Fibroblast of lung (primary cell): ENCODE data around the gene SLC29A1. TPM values are rescaled to one million over a fixed set of nuclear protein-coding genes. Genes with fewer than 3 reads are reported as not detected.

ENCODE experiments used
- DNase-seq, 2 donors: peaks; one replicate each; pipeline versions ENCODE4 v3.0.0 to v3.0.0-alpha.2; 2010; ENCODE audit warnings: low read depth in 2 of 2
- H2AFZ ChIP-seq: 2 replicates; pipeline ENCODE4 v1.5.1; 2012; ENCODE audit warnings: low read length, control low read depth, inconsistent platforms
- H3K27ac ChIP-seq: 2 replicates; pipeline ENCODE4 v1.5.1; 2011; ENCODE audit warnings: low read length, control low read depth; ENCODE audit not compliant: insufficient read depth
- H3K27me3 ChIP-seq: 2 replicates; pipeline ENCODE4 v1.5.1; 2011; ENCODE audit warnings: mild to moderate bottlenecking, low read length; ENCODE audit not compliant: control insufficient read depth, insufficient read depth
- H3K36me3 ChIP-seq: 2 replicates; pipeline ENCODE4 v1.5.1; 2011; ENCODE audit warnings: low read length; ENCODE audit not compliant: control insufficient read depth, insufficient read depth
- H3K4me1 ChIP-seq: 2 replicates; pipeline ENCODE4 v1.5.1; 2011; ENCODE audit warnings: low read length; ENCODE audit not compliant: control insufficient read depth, insufficient read depth; ENCODE audit errors: extremely low read depth
- H3K4me2 ChIP-seq: 2 replicates; pipeline ENCODE4 v1.5.1; 2011; ENCODE audit warnings: low read length, control low read depth; ENCODE audit not compliant: insufficient read depth; ENCODE audit errors: extremely low read depth
- H3K4me3 ChIP-seq, 4 experiments: fragments of 200-600 bp in 1 of 4; sonication (generic) in 1 of 4; replicated peaks in 1 of 4; 2 replicates each; pipeline ENCODE4 v1.5.1; 2011 to 2016; ENCODE audit warnings: low read length in 4 of 4, low read depth in 3 of 4, mild to moderate bottlenecking in 3 of 4, control low read depth in 2 of 4, inconsistent platforms in 1 of 4, mixed read lengths in 1 of 4; ENCODE audit not compliant: insufficient read depth in 1 of 4; ENCODE audit errors: control extremely low read depth in 1 of 4
- H3K79me2 ChIP-seq: 2 replicates; pipeline ENCODE4 v1.5.1; 2012; ENCODE audit warnings: mild to moderate bottlenecking, low read length, inconsistent platforms; ENCODE audit not compliant: control insufficient read depth, insufficient read depth
- H3K9ac ChIP-seq: 2 replicates; pipeline ENCODE4 v1.5.1; 2011; ENCODE audit warnings: mild to moderate bottlenecking, low read length, control low read depth; ENCODE audit not compliant: insufficient read depth
- H3K9me3 ChIP-seq: 2 replicates; pipeline ENCODE4 v1.5.1; 2012; ENCODE audit warnings: low read depth, low read length; ENCODE audit not compliant: control insufficient read depth, insufficient read depth
- H4K20me1 ChIP-seq: 2 replicates; pipeline ENCODE4 v1.5.1; 2011; ENCODE audit warnings: low read length; ENCODE audit not compliant: control insufficient read depth, insufficient read depth; ENCODE audit errors: extremely low read depth
- EZH2 ChIP-seq: IDR thresholded peaks from 2 replicates; pipeline ENCODE4 v1.5.1; 2012; ENCODE audit warnings: low read length, control low read depth, mild to moderate bottlenecking; ENCODE audit errors: missing control alignments
- polyA plus RNA-seq, 2 donors: library from polyadenylated mRNA; depleted of rRNA in 1 of 2; stranded (reverse) in 1 of 2; unstranded in 1 of 2; fragments of >200 nt; gene quantifications; 2 replicates each; pipeline ENCODE4 v1.2.1, GENCODE V29; 2011 to 2012; ENCODE audit warnings: missing spikeins in 1 of 2
- total RNA-seq: library from RNA; depleted of rRNA; stranded (reverse); fragments of >200 nt; gene quantifications from 2 replicates; pipeline ENCODE4 v1.2.1, GENCODE V29; 2014
- TF ChIP-seq, protein P1 (sequence below), 2 donors: IDR thresholded peaks in 1 of 2; conservative IDR thresholded peaks in 1 of 2; 1 replicate in 1 of 2; 2 replicates in 1 of 2; pipeline ENCODE4 v1.5.1; 2011 to 2012; ENCODE audit warnings: low read length in 2 of 2, control low read depth in 1 of 2, inconsistent platforms in 1 of 2, low read depth in 1 of 2, mild to moderate bottlenecking in 1 of 2

The SLC29A1 gene
- total and polyA plus RNA-seq, 2 donors (not counting 1 experiment from before 2014, with no cell fraction given), result 13.4 to 21.9 TPM

DNA sequence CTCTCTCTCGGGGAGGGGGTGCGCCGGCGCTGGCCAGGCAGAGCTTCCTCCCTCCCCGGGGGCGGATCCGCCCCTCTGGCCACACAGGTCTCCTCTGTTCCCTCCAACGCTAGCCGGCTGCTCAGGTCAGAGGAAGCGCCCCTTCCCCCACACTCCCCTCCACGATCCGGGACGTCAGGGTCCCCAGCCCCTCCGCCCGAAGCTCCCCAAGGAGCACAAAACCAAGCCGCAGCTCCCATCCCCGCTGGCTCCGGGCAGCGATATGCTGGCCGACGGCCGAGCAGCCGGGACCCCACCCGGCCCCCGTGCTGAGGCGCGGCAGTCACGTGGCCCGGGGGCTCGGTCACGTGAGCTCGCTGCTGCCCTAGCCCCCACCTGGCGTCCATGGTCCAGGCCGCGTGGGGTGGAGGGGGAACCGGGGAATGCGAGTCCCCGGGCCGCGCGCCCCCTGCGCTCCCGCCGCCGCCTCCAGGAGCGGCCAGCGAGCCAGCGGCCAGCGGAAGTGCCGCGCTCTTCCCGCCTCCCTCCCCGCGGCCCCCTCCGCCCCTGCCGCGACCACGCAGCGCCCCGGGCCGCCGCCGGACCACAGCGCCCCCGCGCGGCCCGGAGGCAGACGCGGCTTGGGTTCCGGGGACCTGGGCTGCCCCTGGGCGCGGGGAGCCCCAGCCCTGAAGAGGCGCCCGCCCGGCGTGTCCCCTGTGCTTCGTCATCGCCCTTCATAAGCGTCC lies 33.8 kb downstream of the SLC29A1 start, which contains the start of gene SLC35B2:
Gene SLC35B2, minus strand, starts transcription at position 504 of the 728 bp plus-strand sequence. Its CDS starts 118 bp downstream, at position 386.
- no peaks in the 10 kb centered on the region for H3K9me3 ChIP-seq
- DNase-seq, result peak; percentile 67 to 81

DNA sequence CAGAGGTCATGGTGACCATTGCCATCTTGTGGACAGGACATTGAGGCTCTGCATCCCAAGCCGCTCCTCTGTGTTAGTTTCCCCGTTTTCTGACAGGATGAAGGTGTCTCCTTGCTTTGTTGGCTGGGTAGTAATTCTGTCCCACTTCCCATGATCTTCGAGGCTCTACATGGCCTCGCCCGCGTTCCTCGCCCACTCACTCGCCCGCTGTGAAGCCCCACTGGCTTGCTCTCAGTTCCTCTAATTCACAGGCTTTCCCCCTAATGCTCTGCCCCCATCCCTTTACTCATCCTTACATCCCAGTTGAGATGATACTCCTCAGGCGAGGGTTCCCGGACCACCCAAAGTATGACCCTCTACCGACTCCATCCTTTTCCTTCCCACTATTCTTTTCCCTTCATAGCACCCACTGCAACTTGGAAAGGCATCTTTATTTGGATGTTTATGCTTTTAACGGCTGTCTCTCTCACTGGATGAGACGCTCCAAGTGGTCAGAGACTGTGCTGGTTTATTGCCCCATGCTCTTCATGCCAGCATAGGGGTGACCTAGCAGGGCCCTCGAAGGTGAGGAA lies 34.4 kb downstream of the SLC29A1 start:
- DNase-seq, result no peak
- TF ChIP-seq, protein P1, sequence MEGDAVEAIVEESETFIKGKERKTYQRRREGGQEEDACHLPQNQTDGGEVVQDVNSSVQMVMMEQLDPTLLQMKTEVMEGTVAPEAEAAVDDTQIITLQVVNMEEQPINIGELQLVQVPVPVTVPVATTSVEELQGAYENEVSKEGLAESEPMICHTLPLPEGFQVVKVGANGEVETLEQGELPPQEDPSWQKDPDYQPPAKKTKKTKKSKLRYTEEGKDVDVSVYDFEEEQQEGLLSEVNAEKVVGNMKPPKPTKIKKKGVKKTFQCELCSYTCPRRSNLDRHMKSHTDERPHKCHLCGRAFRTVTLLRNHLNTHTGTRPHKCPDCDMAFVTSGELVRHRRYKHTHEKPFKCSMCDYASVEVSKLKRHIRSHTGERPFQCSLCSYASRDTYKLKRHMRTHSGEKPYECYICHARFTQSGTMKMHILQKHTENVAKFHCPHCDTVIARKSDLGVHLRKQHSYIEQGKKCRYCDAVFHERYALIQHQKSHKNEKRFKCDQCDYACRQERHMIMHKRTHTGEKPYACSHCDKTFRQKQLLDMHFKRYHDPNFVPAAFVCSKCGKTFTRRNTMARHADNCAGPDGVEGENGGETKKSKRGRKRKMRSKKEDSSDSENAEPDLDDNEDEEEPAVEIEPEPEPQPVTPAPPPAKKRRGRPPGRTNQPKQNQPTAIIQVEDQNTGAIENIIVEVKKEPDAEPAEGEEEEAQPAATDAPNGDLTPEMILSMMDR (conservative IDR thresholded peaks at IDR 0.05 in 1 of 2, IDR thresholded peaks at IDR 0.05 in 1 of 2; ENCODE audit: low read depth in 1 of 2, low read length in 2 of 2), result peak in 1 of 2 donors; percentile 11
- no peak for TF ChIP-seq EZH2
- H3K36me3 ChIP-seq, result peaks cover 14% of the 10 kb centered on the region
- H3K27ac ChIP-seq, result peak overlapping the region; percentile 34
- H3K9me3 ChIP-seq, result no peaks in the 10 kb centered on the region
- peak overlapping the region; percentile 92 for H3K4me2 ChIP-seq
- peak overlapping the region; percentile 40 for H3K9ac ChIP-seq
- peak overlapping the region; percentile 97 for H2AFZ ChIP-seq
- H4K20me1 ChIP-seq, result no peaks in the 10 kb centered on the region
- H3K4me1 ChIP-seq, result peaks cover 6% of the 10 kb centered on the region
- no peaks in the 10 kb centered on the region for H3K27me3 ChIP-seq
- peak overlapping the region; percentile 16 to 91 (median 44) for H3K4me3 ChIP-seq
- H3K79me2 ChIP-seq, result peaks cover 25% of the 10 kb centered on the region

More for the DNA sequence above, 33.8 kb downstream of the SLC29A1 start, which contains the start of gene SLC35B2:
- Histone ChIP-seq H3K36me3 (peaks cover 17% of the 10 kb centered on the region), H3K9ac (peak within 1 kb of the TSS; percentile 82), H3K27me3 (no peaks in the 10 kb centered on the region), H3K4me1 (peaks cover 6% of the 10 kb centered on the region), H3K4me2 (peak within 1 kb of the TSS; percentile 92), H4K20me1 (no peaks in the 10 kb centered on the region), H3K4me3 (peak within 1 kb of the TSS; percentile 82 to 94 (median 88)), H3K79me2 (peaks cover 28% of the 10 kb centered on the region), H3K27ac (peak within 1 kb of the TSS; percentile 78), H2AFZ (peak within 1 kb of the TSS; percentile 97)
- TF ChIP-seq, protein P1 (conservative IDR thresholded peaks at IDR 0.05 in 1 of 2, IDR thresholded peaks at IDR 0.05 in 1 of 2; ENCODE audit: low read depth in 1 of 2, low read length in 2 of 2), result peak; percentile 31 to 34
- no peak for TF ChIP-seq EZH2

DNA sequence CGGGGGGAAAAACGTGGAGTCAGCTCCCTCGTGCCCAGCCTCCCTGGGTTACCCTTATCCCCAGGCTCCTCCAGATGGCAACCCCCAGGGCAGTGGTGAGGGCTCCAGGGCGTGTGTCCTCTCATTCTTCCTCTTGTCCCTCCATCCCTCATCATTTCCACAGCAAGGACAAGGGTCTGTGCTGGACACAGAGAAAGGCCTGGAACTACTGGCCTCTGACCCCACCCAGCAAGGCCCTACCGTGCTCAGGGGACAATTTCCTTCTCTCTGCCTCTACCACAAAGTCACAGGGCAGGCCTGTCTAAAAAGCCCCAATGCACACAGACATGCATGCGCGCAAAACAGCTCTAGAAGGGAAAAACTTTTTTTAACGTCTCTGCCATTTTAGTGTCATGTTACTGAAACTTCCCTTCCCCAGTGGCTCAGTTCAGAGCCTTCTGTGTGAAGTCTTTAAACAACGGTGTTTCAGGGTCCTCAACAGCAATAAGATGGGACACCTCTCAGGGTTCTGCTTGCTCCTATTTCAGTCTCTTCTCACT lies 35.0 kb downstream of the SLC29A1 start:
- H3K9ac ChIP-seq, result no peak overlapping the region
- no peak overlapping the region for H3K27ac ChIP-seq
- TF ChIP-seq, protein P1 (conservative IDR thresholded peaks at IDR 0.05 in 1 of 2, IDR thresholded peaks at IDR 0.05 in 1 of 2; ENCODE audit: low read depth in 1 of 2, low read length in 2 of 2), result no peak
- no peak for TF ChIP-seq EZH2
- H3K9me3 ChIP-seq, result no peaks in the 10 kb centered on the region
- peaks cover 6% of the 10 kb centered on the region for H3K4me1 ChIP-seq
- H4K20me1 ChIP-seq, result no peaks in the 10 kb centered on the region
- no peaks in the 10 kb centered on the region for H3K27me3 ChIP-seq
- no peak overlapping the region for H3K4me2 ChIP-seq
- H3K79me2 ChIP-seq, result peaks cover 21% of the 10 kb centered on the region
- no peak for DNase-seq
- H3K4me3 ChIP-seq, result no peak overlapping the region
- H3K36me3 ChIP-seq, result peaks cover 11% of the 10 kb centered on the region
- H2AFZ ChIP-seq, result no peak overlapping the region
